ENCODE data around the gene ZNF428.
"Not testable (repeated sequence)": the region's sequence is repeated elsewhere in the genome, so short reads cannot be mapped to it uniquely, and the experiment has no call there.

The ZNF428 gene

GRCh38 chr19:43619262-43620060 lies at the start of gene ZNF428:
ZNF428 (minus strand) TSS chr19:43619629; CDS start chr19:43614304, 5,325 bp downstream.
- peak; percentile 92 for DNase-seq

- peak; percentile 96 for DNase-seq
These were observed 49.1 kb upstream of the ZNF428 start for GRCh38 chr19:43668406-43669109.

GRCh38 chr19:43667876-43668405 lies 48.5 kb upstream of the ZNF428 start:
- DNase-seq = no peak

GRCh38 chr19:43667126-43667875 lies 47.9 kb upstream of the ZNF428 start:
- no peak for DNase-seq

- peak; percentile 61 for DNase-seq
These were observed 44.6 kb upstream of the ZNF428 start for GRCh38 chr19:43664018-43664417.

GRCh38 chr19:43662487-43662886 lies 43.1 kb upstream of the ZNF428 start:
- DNase-seq = no peak

- DNase-seq = no peak
These were observed 41.5 kb upstream of the ZNF428 start for GRCh38 chr19:43660971-43661360.

- DNase-seq = no peak
These were observed 41.0 kb upstream of the ZNF428 start for GRCh38 chr19:43660301-43660970.

- DNase-seq = no peak
These were observed 39.1 kb upstream of the ZNF428 start for GRCh38 chr19:43658494-43658893.

- no peak for DNase-seq
These were observed 38.6 kb upstream of the ZNF428 start for GRCh38 chr19:43658001-43658400.

GRCh38 chr19:43656436-43656835 lies 37.0 kb upstream of the ZNF428 start:
- DNase-seq = no peak

GRCh38 chr19:43652546-43652874 lies 33.1 kb upstream of the ZNF428 start:
- DNase-seq = no peak

GRCh38 chr19:43651758-43652545 lies 32.5 kb upstream of the ZNF428 start:
- peak; percentile 52 for DNase-seq

- not testable (repeated sequence) for DNase-seq
These were observed 30.8 kb upstream of the ZNF428 start for GRCh38 chr19:43650276-43650675.

- no peak for DNase-seq
These were observed 30.1 kb upstream of the ZNF428 start for GRCh38 chr19:43649514-43649913.

GRCh38 chr19:43648633-43649032 lies 29.2 kb upstream of the ZNF428 start:
- no peak for DNase-seq

- no peak for DNase-seq
These were observed 24.8 kb upstream of the ZNF428 start for GRCh38 chr19:43644181-43644580.

GRCh38 chr19:43643326-43643725 lies 23.9 kb upstream of the ZNF428 start:
- no peak for DNase-seq

- DNase-seq = no peak
These were observed 23.1 kb upstream of the ZNF428 start for GRCh38 chr19:43642531-43642930.

GRCh38 chr19:43641333-43641732 lies 21.9 kb upstream of the ZNF428 start:
- no peak for DNase-seq

- no peak for DNase-seq
These were observed 21.0 kb upstream of the ZNF428 start for GRCh38 chr19:43640424-43640757.

All from CD4-positive, alpha-beta T cell treated with Interleukin-15 for 1 hour (primary cell).